Measurements from ENCODE around the gene SLU7. TPM values are rescaled to one million over a fixed set of nuclear protein-coding genes. Genes with fewer than 3 reads are reported as not detected.

Gene SLU7
- polyA plus RNA-seq, 1 donor from 2014 or later: 82.2 TPM

DNA sequence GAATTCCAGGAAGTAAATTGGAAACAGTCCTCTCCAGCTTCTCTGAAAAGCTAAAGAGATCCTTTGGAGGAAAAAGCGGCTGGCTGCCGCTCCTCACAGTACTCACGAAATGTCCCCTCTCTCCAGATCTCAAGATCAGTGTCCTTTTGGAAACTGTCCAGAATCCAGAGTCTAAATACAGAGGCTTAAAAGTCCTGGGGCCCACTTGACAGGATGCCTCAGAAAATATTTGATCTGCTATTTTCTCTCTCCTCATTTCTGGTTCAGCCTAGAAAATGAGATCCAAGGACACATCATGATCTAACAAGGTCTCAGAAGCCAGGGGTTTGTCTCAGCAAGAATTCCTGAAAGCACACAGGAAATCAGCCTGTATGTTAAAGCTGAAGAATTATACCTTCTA is 55.7 kb downstream of the SLU7 start:
- H3K9me3 ChIP-seq (ENCODE audit: low read length): no peaks in the 10 kb centered on the region
- H3K27ac ChIP-seq (ENCODE audit: low read length): no peak overlapping the region
- H3F3A ChIP-seq (ENCODE audit: insufficient read depth, low read length, poor library complexity, severe bottlenecking): no peaks in the 10 kb centered on the region
- H3K4me2 ChIP-seq (ENCODE audit: low read length): no peak overlapping the region
- no peaks in the 10 kb centered on the region for H3K79me2 ChIP-seq (replicated peaks; ENCODE audit: insufficient read depth, low read length)
- no peaks in the 10 kb centered on the region for H3K27me3 ChIP-seq (ENCODE audit: insufficient read depth, low read depth, low read length)
- no peaks in the 10 kb centered on the region for H4K20me1 ChIP-seq (ENCODE audit: insufficient read depth)
- no peaks in the 10 kb centered on the region for H3K36me3 ChIP-seq (ENCODE audit: insufficient read depth, low read length)
- H2AFZ ChIP-seq (ENCODE audit: low read depth, low read length): no peak overlapping the region
- no peaks in the 10 kb centered on the region for H3K9me2 ChIP-seq (ENCODE audit: insufficient read depth, low read length)
- TF ChIP-seq, protein P1, sequence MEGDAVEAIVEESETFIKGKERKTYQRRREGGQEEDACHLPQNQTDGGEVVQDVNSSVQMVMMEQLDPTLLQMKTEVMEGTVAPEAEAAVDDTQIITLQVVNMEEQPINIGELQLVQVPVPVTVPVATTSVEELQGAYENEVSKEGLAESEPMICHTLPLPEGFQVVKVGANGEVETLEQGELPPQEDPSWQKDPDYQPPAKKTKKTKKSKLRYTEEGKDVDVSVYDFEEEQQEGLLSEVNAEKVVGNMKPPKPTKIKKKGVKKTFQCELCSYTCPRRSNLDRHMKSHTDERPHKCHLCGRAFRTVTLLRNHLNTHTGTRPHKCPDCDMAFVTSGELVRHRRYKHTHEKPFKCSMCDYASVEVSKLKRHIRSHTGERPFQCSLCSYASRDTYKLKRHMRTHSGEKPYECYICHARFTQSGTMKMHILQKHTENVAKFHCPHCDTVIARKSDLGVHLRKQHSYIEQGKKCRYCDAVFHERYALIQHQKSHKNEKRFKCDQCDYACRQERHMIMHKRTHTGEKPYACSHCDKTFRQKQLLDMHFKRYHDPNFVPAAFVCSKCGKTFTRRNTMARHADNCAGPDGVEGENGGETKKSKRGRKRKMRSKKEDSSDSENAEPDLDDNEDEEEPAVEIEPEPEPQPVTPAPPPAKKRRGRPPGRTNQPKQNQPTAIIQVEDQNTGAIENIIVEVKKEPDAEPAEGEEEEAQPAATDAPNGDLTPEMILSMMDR (IDR thresholded peaks at IDR 0.05; ENCODE audit: poor library complexity, severe bottlenecking): no peak
- TF ChIP-seq MXI1 (conservative IDR thresholded peaks at IDR 0.05; ENCODE audit: poor library complexity, severe bottlenecking): no peak
- TF ChIP-seq SMC3 (conservative IDR thresholded peaks at IDR 0.05; ENCODE audit: poor library complexity): no peak
- TF ChIP-seq EZH2 (IDR thresholded peaks at IDR 0.05; ENCODE audit: borderline replicate concordance, insufficient read depth, low read length, poor library complexity, severe bottlenecking): no peak
- TF ChIP-seq EP300 (conservative IDR thresholded peaks at IDR 0.05; ENCODE audit: poor library complexity, severe bottlenecking): no peak
- TF ChIP-seq, protein P2, sequence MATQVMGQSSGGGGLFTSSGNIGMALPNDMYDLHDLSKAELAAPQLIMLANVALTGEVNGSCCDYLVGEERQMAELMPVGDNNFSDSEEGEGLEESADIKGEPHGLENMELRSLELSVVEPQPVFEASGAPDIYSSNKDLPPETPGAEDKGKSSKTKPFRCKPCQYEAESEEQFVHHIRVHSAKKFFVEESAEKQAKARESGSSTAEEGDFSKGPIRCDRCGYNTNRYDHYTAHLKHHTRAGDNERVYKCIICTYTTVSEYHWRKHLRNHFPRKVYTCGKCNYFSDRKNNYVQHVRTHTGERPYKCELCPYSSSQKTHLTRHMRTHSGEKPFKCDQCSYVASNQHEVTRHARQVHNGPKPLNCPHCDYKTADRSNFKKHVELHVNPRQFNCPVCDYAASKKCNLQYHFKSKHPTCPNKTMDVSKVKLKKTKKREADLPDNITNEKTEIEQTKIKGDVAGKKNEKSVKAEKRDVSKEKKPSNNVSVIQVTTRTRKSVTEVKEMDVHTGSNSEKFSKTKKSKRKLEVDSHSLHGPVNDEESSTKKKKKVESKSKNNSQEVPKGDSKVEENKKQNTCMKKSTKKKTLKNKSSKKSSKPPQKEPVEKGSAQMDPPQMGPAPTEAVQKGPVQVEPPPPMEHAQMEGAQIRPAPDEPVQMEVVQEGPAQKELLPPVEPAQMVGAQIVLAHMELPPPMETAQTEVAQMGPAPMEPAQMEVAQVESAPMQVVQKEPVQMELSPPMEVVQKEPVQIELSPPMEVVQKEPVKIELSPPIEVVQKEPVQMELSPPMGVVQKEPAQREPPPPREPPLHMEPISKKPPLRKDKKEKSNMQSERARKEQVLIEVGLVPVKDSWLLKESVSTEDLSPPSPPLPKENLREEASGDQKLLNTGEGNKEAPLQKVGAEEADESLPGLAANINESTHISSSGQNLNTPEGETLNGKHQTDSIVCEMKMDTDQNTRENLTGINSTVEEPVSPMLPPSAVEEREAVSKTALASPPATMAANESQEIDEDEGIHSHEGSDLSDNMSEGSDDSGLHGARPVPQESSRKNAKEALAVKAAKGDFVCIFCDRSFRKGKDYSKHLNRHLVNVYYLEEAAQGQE (IDR thresholded peaks at IDR 0.05; ENCODE audit: borderline replicate concordance): no peak
- TF ChIP-seq TAF1 (IDR thresholded peaks at IDR 0.05; ENCODE audit: low read depth): no peak
- no peak for TF ChIP-seq POLR2AphosphoS5 (IDR thresholded peaks at IDR 0.05)
- TF ChIP-seq RAD21 (conservative IDR thresholded peaks at IDR 0.05): no peak
- no peak overlapping the region for H3K9ac ChIP-seq (ENCODE audit: low read length)
- no peak overlapping the region for H3K4me3 ChIP-seq (ENCODE audit: low read length)

DNA sequence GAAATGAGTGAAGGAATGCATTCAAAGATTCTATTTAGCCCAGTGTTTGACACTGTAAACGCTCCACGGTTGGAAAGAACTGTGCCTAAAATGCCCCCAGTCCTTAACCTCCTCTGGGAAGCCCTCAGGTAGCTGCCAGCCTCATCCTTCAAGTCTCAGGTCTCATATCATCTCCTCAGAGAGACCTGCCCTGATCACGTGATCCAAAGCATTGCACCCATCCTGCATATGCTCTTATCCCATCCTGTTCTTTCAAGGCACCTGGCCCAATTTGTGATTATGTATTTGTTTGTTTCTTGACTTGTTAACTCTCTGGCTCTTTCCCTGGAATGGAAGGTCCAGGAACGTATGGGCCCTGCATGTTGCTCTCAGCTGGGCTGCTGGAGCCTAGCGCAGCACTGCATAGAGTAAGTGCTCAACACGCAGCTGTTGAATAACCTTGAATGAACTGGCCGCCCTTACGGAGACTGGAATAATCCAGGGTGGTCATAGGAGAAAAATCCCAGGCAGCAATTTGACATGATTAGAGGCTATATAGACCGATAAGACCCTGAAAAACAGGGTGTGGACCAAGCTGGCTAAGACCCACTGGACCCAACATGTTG is 57.2 kb downstream of the SLU7 start:
- H3K27me3 ChIP-seq (ENCODE audit: insufficient read depth, low read depth, low read length): no peaks in the 10 kb centered on the region
- H3K9me2 ChIP-seq (ENCODE audit: insufficient read depth, low read length): no peaks in the 10 kb centered on the region
- H3K27ac ChIP-seq (ENCODE audit: low read length): no peak overlapping the region
- no peaks in the 10 kb centered on the region for H4K20me1 ChIP-seq (ENCODE audit: insufficient read depth)
- no peak overlapping the region for H3K4me3 ChIP-seq (ENCODE audit: low read length)
- H2AFZ ChIP-seq (ENCODE audit: low read depth, low read length): no peak overlapping the region
- no peaks in the 10 kb centered on the region for H3K9me3 ChIP-seq (ENCODE audit: low read length)
- H3K79me2 ChIP-seq (replicated peaks; ENCODE audit: insufficient read depth, low read length): no peaks in the 10 kb centered on the region
- no peak overlapping the region for H3K9ac ChIP-seq (ENCODE audit: low read length)
- H3K4me2 ChIP-seq (ENCODE audit: low read length): no peak overlapping the region
- no peaks in the 10 kb centered on the region for H3F3A ChIP-seq (ENCODE audit: insufficient read depth, low read length, poor library complexity, severe bottlenecking)
- no peaks in the 10 kb centered on the region for H3K36me3 ChIP-seq (ENCODE audit: insufficient read depth, low read length)
- no peak for TF ChIP-seq POLR2AphosphoS5 (IDR thresholded peaks at IDR 0.05)
- TF ChIP-seq TAF1 (IDR thresholded peaks at IDR 0.05; ENCODE audit: low read depth): no peak
